HuH-7.5 (cell line): ENCODE measurements around the gene PRRG3.
A peak's percentile ranks its signal among the peaks of the same experiment; 100 is the strongest.

ENCODE experiments used
- DNase-seq: peaks from one replicate; pipeline ENCODE4 v3.0.0; 2011; ENCODE audit warnings: low spot score

Gene PRRG3

DNA sequence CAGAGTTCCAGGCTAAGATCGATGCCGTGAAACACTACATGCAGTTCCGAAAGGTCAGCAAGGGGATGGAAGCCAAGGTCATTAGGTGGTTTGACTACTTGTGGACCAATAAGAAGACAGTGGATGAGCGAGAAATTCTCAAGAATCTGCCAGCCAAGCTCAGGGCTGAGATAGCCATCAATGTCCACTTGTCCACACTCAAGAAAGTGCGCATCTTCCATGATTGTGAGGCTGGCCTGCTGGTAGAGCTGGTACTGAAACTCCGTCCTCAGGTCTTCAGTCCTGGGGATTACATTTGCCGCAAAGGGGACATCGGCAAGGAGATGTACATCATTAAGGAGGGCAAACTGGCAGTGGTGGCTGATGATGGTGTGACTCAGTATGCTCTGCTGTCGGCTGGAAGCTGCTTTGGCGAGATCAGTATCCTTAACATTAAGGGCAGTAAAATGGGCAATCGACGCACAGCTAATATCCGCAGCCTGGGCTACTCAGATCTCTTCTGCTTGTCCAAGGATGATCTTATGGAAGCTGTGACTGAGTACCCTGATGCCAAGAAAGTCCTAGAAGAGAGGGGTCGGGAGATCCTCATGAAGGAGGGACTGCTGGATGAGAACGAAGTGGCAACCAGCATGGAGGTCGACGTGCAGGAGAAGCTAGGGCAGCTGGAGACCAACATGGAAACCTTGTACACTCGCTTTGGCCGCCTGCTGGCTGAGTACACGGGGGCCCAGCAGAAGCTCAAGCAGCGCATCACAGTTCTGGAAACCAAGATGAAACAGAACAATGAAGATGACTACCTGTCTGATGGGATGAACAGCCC lies 48.6 kb downstream of the PRRG3 start:
- no peak for DNase-seq

DNA sequence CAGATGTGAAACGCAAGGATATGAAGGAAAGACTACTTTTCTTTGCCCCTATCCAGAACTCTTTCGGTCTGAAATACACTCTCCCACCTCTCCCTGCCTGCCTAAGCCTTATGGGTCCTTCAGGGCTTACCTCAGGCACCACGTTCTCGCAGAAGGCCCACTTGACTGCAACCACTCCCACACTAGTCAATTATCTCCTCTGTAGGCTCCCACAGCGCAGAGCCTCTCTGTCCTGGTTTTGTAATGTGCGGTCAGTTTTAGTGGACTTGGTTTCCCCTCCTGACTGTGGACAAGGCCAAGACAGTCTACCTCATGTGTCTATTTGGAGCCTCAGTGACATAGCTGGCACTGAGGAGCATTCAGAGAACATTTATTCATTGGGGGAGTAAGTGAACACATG lies 50.4 kb downstream of the PRRG3 start:
- DNase-seq: no peak

DNA sequence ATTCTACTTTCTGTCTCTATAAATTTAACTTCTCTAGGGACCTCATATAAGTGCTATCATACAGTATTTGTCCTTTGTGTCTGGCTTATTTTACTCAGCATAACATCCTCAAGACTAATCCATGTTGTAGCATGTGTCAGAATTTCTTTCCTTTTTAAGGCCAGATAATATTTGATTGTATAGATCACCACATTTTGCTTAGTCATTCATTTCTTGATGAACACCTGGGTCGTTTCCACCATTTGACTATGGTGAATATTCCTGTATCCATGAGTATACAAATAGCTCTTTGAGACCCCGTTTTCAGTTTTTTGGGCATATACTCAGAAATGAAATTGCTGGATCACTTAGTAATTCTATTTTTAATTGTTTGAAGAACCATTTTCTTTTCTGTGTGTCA lies 51.2 kb downstream of the PRRG3 start:
- no peak for DNase-seq

DNA sequence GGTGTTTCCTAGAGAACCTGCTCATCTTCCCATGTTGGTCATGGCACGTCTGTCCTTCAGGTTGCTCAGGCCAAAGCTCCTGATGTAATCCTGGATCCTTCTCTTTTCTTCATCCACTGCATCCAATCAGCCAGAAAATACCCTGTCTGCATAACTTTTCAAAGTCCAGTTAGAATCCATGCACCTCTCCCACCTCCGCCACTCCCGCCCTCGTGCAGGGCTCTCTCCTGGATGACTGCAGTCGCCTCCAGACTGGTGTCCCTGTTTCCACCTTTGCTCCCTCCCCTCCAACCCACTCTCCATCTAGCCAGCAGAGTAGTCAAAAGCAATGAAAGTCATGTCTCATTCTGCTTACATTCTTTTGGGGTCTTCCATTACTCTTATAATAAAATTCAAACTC lies 55.3 kb downstream of the PRRG3 start:
- no peak for DNase-seq

DNA sequence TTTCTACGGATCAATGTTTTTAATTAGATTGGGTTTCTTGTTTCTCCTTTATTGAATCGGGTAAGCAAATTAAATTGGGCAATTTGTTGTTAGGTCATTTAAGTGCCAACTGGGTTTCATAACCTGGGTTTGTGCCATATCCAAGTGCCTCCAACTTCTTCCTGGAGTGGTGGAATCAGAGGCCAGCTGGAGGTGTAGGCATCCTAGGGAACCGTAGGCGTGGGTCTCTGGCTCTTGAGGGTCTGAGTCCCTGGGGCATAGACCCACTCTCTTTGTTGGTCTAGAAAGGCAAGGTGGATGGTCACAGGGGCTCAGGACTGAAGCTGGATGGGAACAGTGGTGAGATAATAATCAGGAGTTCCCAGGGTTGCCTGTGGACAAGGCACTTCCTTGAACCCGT lies 57.6 kb downstream of the PRRG3 start:
- no peak for DNase-seq

DNA sequence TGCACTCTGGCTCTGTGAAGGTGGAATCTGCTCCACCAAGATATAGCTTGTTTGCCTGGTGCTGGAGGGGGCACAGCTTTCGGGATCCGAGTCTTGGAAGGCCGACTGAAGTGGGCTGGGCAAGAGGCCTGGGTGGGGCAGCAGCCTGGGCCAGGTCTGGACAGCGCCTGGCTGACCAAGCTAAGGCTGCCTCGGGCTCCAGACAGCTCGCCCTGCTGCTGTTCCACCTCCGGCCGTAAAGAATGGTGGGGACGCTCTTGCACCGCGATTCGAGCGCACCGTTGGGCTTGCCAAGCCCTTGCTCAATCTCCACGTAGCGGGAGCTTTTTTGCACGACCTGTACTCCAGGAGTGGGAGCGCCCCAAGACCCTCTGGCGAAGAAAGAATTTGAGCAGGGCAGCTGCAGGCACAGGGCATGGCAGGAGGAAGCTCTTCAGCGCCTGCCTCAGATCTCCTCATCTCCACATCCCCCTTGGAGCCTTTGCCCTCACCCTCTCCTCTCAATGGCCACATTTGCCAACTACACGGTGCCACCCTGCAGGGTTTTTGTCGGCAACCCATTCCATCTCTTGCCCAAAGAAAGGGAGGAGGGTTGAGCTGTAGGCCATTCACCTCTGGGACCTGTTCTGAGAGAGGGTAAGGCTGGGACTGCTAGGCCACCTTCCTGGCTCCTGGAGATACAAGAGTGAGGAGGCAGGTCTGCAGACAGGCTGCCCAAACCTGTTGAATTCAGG lies 58.2 kb downstream of the PRRG3 start:
- peak; percentile 22 for DNase-seq

DNA sequence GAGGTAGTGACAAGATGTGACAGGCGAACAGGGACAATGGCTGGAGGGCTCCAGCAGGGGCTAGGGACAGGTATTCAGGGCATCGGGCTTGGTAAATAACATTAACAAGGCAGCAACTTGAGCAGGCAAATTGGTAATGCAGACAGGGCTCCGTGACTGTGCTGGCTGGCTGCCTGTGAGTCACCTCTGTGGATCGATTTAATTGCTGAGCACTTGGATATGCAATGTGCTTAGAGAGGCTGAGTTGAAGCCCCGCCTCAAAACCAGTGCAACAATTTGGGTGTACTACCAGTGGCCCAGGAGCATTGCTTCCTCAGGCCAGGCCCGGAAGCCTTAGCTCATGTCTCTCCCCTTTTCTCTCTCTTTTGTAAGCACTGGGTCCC lies 58.8 kb downstream of the PRRG3 start:
- no peak for DNase-seq

DNA sequence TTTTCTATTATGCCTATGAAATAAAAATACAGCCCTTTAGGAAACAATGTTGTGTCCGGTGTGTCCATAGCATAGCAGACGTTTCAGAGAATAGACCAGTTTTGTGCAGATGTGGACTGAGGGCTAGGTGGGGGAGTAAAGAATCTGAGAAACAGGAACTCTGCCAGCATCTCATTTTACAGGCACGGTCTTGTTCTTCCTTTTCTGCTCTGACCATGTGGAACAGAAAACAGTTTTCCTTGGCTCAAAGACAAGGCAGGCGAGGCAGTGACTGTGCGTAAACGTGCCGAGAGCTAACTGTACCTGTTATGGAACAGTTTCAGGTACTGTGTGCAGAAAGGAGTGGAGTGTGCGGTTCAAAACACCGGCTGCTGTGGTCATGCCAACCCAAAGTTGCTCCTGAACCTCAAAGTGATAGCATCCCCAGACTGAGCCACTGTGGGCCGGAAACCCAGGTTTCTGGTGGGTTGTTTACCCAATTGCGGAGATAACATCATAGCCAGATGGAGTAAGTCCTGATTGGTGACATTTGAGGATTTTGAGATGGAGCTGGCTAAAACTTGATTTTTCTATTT lies 59.5 kb downstream of the PRRG3 start:
- no peak for DNase-seq
